DMS 273 treated with DMSO at 0.1 percent for 48 hours (cell line): Measurements from ENCODE around the gene ITGA6.
"Not testable (repeated sequence)": the region's sequence is repeated elsewhere in the genome, so short reads cannot be mapped to it uniquely, and the experiment has no call there.

Experiments
- DNase-seq: peaks from one replicate; lab custom pipeline; 2025; lab: John Stamatoyannopoulos, UW

Gene ITGA6

DNA sequence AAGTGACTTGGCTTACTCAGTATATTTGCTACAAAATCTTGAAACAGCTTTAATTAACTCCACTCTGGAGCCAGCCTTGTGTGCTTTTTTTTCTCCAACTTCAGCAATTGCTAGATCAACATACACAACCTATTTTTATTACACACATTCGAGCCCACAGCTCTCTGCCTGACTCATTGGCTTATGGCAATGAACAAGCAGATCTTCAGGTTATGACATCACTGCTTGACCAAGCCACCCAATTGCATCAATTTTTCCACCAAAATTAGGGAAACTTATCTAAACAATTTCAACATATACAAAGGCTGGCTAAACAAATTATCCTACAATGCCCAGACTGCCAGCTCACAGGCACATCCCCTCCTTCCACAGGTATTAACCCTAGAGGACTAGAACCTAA, 88.9 kb downstream of the ITGA6 start:
- DNase-seq, result no peak

DNA sequence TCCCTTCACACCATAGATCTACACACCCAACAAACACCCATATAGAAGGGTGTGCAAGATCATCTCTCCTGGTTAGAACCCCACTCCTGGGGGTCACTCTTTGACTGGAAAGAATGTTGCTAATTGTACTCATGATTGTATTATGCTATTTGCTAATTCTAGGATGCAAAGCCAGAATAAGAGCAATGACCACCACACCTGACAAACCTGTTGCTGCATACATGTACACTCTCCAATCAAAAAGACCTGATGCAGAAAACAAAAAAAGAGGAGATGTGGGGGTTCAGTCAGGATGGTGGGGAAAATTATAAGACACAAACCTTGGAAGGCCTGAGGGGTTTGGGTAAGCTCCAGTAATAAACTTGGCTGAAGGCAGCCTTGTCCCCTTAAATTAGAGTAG, 91.6 kb downstream of the ITGA6 start:
- no peak for DNase-seq

DNA sequence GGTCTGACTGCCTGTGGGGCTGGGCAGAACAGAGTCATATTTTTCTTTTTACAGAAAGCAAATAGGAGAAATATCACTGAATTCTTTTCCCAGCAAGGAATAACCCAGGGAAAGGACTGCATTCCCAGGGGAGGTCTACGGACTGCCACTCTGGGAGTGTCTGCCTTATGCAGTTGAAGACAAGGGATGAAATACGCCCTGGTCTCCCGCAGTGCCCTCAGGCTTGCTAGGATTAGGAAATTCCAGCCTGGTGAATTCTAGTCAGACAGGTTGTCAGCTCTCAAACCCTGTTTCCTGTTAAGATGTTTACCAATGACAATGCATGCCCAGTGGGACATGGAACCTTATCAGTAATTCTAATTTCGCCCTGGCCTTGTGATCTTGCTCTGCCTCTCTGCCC, 98.2 kb downstream of the ITGA6 start:
- no peak for DNase-seq

DNA sequence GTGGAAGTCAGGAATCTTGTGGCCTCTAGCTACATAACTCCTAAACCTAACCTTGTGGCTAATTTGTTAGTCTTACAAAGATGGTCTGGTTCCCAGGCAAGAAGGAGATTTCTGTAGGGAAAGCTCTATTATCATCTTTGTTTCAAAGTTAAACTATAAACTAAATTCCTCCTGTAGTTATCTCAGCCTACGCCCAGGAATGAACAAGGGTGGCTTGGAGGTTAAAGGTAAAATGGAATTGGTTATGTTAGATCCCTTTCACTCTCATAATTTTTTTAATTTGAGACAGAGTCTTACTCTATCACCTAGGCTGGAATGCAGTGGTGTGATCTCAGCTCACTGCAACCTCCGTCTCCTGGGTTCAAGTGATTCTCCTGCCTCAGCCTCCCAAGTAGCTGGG, 103.9 kb downstream of the ITGA6 start:
- DNase-seq, result no peak

DNA sequence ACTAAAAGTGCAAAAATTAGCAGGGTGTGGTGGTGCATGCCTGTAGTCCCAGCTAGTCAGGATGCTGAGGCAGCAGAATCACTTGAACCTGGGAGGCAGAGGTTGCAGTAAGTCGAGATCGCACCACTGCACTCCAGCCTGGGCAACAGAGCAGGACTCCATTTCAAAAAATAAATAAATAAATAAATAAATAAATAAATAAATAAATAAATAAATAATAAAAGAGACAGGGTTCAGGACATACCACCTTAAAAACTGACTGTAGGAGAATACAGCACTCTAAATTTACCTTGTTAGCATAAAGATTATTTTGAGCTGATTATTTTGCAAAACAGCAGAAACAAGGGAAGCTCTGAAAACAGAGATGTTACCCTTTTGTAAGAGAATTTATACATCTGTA, 105.1 kb downstream of the ITGA6 start:
- not testable (repeated sequence) for DNase-seq

DNA sequence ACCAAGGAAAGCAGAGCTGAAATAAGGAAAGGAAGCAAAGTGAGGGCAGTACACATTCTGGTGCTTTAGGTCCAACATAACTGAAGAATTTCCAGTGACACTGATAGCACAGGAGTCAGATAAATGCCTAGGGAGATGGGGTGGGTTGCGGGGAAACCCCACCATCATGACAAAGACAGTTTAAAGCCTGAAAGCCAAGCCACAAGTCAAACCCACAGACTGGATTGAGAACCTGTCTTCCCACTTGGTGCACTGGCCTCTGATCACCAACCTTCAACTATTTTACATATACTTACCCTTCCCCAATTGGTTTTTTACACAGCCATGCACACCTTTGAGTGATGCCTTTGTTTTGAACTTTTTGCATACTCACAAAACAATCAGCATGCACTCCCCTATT, 106.3 kb downstream of the ITGA6 start:
- no peak for DNase-seq

DNA sequence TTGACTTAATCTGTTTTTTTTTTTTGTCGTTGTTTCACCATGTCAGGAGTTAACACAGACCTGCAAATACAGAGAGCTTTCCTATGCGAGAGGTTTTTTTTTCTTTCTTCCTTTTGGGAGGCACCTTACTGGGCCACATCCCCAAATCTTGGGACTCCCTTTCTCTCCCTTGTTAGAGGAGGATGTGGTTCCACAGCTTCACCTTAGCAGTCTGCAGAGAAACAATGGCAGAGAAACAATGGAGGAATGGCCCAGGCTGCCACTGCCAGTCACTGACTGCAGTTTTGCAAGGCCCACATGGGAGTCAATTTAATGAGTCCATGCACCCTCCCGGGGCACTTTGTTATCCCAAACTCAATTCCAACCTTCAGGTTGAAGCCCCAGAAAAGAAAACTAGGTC, 107.7 kb downstream of the ITGA6 start:
- no peak for DNase-seq

DNA sequence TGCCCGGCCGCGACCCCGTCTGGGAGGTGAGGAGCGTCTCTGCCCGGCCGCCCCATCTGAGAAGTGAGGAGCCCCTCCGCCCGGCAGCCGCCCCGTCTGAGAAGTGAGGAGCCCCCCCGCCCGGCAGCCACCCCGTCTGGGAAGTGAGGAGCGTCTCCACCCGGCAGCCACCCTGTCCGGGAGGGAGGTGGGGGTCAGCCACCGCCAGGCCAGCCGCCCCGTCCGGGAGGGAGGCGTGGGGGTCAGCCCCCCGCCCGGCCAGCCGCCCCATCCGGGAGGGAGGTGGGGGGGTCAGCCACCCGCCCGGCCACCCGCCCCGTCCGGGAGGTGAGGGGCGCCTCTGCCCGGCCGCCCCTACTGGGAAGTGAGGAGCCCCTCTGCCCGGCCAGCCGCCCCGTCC, 110.5 kb downstream of the ITGA6 start:
- DNase-seq, result not testable (repeated sequence)

DNA sequence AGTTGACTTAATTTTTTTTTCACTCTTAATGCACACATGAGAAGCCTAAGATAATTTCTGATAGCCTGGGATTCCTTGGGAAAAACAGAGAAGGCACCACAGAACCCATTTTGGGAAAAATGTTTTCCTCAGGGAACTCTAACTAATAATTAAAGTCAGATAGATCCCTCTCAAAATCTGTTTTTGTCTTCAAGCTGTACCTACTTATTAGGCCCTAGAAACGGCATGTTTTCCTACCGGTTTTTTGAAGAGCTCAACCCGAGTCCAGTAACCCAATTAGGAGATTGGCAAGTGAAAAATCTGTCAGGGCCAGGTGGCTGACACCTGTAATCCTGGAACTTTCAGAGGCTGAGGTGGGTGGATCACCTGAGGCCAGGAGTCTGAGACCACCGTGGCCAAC, 112.4 kb downstream of the ITGA6 start:
- no peak for DNase-seq

DNA sequence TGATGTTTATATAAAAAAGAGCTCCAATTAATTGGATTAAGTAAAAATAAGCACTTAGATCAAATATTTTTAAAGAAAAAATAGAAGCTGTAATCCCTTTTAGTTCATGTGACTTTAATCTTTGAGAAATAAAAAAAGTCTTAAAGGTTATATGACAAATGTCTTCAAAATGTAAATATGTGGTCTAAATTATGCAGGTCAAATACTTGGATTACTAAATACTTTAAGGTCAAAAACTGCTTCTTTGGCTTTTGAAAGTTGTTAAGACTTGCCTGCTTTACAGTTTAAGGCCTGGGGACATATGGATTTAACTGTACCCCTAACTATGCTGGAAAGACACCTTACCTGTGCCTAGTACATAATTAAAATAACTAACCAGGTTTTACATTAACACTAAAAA, 113.0 kb downstream of the ITGA6 start:
- no peak for DNase-seq

DNA sequence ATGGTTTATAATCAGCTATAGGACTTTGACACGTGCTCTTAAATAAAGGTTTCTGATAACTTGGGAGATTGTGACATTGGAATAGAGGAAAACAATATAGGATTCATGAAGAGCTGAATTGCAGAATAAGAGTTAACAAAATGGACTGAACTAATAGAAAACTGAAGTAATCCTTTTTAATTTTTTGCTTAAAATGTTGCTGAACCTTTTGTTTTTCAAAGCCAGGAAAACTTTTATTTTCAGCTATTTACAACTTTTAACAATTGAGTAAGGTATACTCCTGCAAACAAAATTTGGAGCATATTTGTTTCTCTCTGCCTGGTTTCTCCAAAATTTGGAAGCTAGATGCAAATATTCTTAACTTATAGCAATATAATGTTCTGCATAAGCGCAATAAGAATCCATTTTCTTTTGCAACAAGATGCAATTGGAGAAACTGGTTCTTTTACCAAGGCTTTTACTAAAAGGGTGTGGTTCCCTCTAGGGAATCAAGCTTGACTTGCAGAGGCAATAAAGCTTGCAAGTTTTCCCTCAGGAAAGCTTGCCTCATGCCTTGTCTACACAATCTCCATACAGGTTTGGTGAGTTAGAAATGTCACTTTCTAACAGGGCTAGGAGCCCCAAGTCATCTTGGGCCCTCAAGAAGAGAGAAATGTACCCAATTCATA, 118.2 kb downstream of the ITGA6 start:
- no peak for DNase-seq

DNA sequence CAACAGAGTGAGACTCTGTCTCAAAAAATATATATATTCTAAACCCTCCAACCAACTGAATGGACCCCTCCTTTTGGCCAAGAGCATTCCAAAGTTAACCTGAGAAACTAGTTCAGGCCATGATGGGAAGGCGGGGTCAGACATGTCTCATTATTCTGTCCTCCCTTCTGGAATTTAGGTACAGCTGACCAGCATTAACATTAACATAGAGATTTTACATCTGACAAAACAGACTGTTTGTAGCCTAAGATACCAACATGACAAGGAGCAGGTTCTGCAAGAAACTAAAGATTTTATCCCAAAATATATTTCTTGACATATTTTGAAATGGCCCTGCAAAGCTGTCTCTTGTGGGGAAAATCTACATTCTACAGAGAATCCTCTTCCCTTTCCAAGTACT, 121.7 kb downstream of the ITGA6 start:
- DNase-seq, result no peak

DNA sequence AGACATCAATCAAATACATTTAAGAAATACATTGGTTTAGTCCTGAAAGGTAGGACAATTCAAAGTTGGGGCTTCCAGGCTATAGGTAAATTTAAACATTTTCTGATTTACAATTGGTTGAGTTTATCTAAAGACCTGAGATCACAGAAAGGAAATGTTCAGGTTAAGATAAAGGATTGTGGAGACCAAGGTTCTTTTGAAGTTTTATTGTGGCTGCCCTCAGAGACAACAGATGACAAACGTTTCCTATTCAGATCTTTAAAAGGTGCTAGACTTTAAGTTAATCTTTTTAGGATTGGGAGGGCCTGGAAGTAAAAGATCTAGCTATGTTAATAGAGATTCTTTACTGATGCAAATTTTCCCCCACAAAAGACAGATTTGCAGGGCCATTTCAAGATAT, 122.4 kb downstream of the ITGA6 start:
- DNase-seq, result not testable (repeated sequence)

DNA sequence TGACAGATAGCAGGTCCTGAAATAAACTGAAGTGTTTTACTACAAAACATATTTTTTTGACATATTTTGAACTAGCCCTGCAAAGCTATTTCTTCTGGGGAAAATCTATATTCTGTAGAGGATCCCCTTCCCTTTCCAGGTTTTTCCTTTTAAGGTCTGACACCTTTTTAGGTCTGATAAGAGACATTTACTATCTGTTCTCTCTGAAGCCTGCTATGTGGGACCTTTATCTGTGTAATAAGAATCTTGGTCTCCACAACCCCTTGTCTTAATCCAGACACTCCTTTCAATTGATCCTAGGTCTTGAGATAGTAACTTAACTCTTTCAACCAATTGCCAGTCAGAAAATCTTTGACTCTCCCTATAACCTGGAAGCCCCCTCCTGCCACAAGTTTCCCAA, 123.0 kb downstream of the ITGA6 start:
- no peak for DNase-seq

DNA sequence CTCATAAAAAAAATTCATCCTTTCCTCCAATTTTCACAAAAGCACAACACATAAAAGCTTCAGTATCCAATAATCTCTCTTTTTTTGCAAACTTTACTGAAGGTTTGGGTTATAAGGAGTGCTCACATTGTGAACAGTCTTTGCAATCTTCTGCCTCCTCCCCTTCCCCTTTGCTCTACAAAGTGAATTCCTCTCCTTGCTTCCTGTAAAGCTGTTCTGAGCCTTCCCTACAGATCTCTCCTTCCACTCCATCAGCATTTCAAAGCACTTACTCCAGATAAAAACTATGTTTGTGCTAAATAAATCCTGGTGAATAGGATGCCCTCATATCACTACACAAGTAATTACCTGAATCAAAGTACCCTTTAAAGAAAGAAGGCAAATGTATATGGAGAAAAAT, 123.9 kb downstream of the ITGA6 start:
- no peak for DNase-seq

DNA sequence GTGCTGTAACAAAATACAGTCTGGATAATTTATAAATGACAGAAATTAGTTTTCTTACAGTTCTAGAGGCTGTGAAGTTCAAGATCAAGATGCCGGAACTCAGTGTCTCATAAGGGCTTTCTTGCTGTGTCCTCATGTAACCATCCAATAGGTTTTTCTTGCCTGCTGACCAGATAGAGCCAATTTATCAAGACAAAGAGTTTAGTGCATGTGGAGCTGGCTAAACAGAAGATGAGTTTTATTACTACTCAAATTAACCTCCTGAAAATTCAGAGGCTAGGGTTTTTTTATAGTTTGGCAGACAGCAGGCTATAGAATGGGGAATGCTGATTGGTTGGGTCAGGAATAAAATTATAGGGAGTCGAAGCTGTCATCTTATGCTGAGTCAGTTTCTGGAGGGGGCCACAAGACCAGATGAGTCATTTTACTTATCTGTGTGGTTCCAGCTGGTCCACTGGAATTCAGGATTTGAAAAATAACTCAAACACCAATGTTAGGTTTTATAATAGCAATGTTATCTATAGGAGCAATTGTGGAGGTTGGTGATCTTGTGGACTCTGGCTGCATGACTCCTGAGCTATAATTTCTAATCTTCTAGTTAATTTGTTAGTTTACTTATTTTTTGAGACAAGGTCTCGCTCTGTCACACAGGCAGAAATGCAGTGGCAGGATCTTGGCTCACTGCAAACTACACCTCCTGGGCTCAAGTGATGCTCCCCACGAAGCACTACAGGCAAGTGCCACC, 125.3 kb downstream of the ITGA6 start:
- no peak for DNase-seq

DNA sequence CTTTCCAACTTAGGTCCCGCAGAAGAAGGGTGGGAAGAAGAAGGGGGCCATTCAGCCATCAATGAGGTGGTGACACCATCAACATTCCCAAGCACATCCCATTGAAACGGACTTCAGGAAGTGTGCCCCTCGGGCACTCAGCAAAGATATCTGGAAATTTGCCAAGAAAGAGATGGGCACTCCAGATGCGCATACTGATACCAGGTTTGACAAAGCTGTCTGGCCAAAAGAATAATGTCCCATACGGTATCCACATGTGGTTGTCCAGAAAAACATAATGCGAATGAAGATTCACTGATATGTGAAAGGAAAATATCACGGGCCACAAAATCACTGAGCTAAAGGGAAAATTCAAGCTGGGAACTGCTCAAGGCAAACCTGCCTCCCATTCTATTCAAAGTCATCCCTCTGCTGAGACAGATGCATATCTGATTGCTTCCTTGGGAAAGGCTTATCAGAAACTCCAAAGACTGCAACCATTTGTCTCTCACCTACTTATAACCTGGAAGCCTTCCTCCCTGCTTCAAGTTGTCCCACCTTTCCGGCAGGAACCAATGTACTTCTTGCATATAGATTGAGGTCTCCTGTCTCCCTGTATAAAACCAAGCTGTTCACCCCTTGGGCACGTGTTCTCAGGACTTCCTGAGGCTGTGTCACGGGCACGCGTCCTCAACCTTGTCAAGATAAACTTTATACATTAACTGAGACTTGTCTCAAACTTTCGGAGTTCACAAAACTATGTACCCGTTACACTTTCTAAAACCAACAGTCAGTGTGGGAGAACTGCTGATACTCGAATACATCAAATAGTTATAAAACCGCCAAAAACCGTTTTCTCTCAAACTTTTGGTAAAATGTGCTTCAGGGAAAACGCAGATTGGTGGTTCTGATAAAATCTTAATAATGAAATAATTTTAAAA, 127.2 kb downstream of the ITGA6 start:
- no peak for DNase-seq

DNA sequence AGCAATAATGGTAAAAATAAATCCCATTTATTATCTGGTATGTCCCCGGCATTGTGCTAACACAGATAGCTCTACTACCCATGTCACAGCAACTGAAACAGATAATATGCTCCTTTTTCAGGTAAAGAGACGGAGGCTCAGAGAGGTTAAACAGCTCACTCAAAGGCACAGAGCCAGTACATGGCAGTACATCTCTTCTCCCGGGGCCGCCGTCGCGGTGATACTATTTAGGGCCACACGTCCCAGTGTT, 127.8 kb downstream of the ITGA6 start:
- no peak for DNase-seq
